ENCODE results near the gene RASGRF1.

DNA sequence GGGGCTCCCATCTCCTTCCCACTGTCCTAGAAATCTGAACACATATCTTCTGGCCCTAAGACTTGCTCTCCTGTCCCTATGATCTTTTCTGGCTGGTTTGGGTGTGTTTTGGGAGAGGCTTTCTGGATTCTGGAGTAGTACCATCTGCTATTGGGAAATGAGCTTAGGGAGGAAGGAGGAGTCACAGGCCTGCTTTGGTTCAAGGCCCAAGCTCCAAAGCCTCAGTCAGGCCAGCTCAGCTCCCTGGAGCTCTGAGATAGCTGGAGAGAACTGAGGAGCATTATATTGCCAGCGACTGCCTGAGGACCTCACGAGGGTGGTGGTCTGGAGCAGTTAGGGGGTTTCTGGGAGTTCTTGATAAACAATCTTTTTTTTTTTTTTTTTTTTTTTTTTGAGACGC is 18.7 kb downstream of the RASGRF1 start:
- TF ChIP-seq POLR2AphosphoS5 (IDR thresholded peaks at IDR 0.05; ENCODE audit: low read depth, low read length) (no peak), TAF1 (IDR thresholded peaks at IDR 0.05; ENCODE audit: borderline replicate concordance, low read depth, low read length) (no peak)

Measured in GM12892 (cell line).